Stimulated activated CD4-positive, alpha-beta T cell treated with anti-CD3 and anti-CD28 coated beads, Interleukin-2, amount 100 ng/mL, for 24 hours (primary cell): Measurements from ENCODE around the gene DHRS12.

Experiments
- DNase-seq, 2 donors: peaks; one replicate each; pipeline ENCODE4 v3.0.0-alpha.2; 2020

DHRS12 gene

GRCh38 chr13:51778392-51778791 lies 25.6 kb downstream of the DHRS12 start:
- no peak for DNase-seq

GRCh38 chr13:51777921-51778320 lies 26.0 kb downstream of the DHRS12 start:
- no peak for DNase-seq

- DNase-seq, result no peak
Observed at GRCh38 chr13:51776179-51776578, 27.8 kb downstream of the DHRS12 start.

GRCh38 chr13:51773515-51773914 lies 30.4 kb downstream of the DHRS12 start:
- DNase-seq, result peak in 1 of 2 donors; percentile 7

GRCh38 chr13:51772781-51773180 lies 31.2 kb downstream of the DHRS12 start:
- DNase-seq, result no peak

- DNase-seq, result no peak
Observed at GRCh38 chr13:51772105-51772455, 31.9 kb downstream of the DHRS12 start.

GRCh38 chr13:51771418-51772104 lies 32.4 kb downstream of the DHRS12 start:
- DNase-seq, result no peak

GRCh38 chr13:51770681-51771417 lies 33.1 kb downstream of the DHRS12 start:
- DNase-seq, result no peak

- no peak for DNase-seq
Observed at GRCh38 chr13:51770160-51770559, 33.8 kb downstream of the DHRS12 start.

GRCh38 chr13:51769455-51770127 lies 34.4 kb downstream of the DHRS12 start:
- no peak for DNase-seq

GRCh38 chr13:51768976-51769375 lies 35.0 kb downstream of the DHRS12 start:
- no peak for DNase-seq

- no peak for DNase-seq
Observed at GRCh38 chr13:51768378-51768921, 35.5 kb downstream of the DHRS12 start.

GRCh38 chr13:51767100-51767499 lies 36.9 kb downstream of the DHRS12 start:
- DNase-seq, result no peak

- DNase-seq, result no peak
Observed at GRCh38 chr13:51765142-51765515, 38.8 kb downstream of the DHRS12 start.

- DNase-seq, result peak; percentile 71 to 74
Observed at GRCh38 chr13:51764184-51765141, 39.5 kb downstream of the DHRS12 start.

GRCh38 chr13:51763486-51763885 lies 40.5 kb downstream of the DHRS12 start:
- no peak for DNase-seq

GRCh38 chr13:51761643-51762350 lies 42.2 kb downstream of the DHRS12 start:
- no peak for DNase-seq

GRCh38 chr13:51760592-51760991 lies 43.4 kb downstream of the DHRS12 start:
- DNase-seq, result no peak

GRCh38 chr13:51759240-51759639 lies 44.7 kb downstream of the DHRS12 start:
- no peak for DNase-seq

GRCh38 chr13:51758691-51759090 lies 45.3 kb downstream of the DHRS12 start:
- DNase-seq, result no peak

GRCh38 chr13:51756651-51757050 lies 47.3 kb downstream of the DHRS12 start:
- no peak for DNase-seq
